ENCODE results near the gene KCNA1.

DNA sequence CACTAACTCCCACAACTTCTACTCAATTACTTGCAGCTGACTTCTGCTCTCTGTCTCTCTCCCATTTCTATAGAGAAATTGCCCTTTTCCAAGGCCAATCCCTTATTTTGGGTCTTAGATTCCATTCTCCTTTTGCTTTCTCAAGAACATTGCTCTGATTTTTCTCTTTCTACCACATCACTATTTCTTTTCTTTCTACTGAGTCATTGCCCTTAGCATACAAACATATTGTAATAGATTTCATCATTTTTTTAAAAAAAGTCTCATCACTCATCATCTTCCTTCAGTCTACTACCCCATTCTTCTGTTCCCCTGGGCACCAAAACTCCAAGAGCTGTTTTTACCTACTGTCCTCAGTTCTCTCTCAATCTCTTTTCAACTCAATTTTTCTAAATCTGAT, 4.4 kb upstream of the KCNA1 start:
- TF ChIP-seq, protein P1, sequence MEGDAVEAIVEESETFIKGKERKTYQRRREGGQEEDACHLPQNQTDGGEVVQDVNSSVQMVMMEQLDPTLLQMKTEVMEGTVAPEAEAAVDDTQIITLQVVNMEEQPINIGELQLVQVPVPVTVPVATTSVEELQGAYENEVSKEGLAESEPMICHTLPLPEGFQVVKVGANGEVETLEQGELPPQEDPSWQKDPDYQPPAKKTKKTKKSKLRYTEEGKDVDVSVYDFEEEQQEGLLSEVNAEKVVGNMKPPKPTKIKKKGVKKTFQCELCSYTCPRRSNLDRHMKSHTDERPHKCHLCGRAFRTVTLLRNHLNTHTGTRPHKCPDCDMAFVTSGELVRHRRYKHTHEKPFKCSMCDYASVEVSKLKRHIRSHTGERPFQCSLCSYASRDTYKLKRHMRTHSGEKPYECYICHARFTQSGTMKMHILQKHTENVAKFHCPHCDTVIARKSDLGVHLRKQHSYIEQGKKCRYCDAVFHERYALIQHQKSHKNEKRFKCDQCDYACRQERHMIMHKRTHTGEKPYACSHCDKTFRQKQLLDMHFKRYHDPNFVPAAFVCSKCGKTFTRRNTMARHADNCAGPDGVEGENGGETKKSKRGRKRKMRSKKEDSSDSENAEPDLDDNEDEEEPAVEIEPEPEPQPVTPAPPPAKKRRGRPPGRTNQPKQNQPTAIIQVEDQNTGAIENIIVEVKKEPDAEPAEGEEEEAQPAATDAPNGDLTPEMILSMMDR (conservative IDR thresholded peaks at IDR 0.05; ENCODE audit: low read depth, low read length): no peak
- TF ChIP-seq EZH2 (IDR thresholded peaks at IDR 0.05; ENCODE audit: low read length, unreplicated experiment) (no peak), EZH2phosphoT487 (IDR thresholded peaks at IDR 0.05; ENCODE audit: borderline replicate concordance, low read length) (no peak)

Measured in PC-3 (cell line).